Ovary (tissue), 9 donors: ENCODE results near the gene KLK7. TPM values are rescaled to one million over a fixed set of nuclear protein-coding genes. Genes with fewer than 3 reads are reported as not detected.

ENCODE experiments used
- DNase-seq, 5 donors: peaks; one replicate each; pipeline ENCODE4 v3.0.0-alpha.2; 2019 to 2020
- H3K27ac ChIP-seq, 2 donors: fragments of 200-600 bp; one replicate each; pipeline versions ENCODE4 v1.5.1 to v1.8.0; 2019 to 2022
- H3K27me3 ChIP-seq: fragments of 200-600 bp; one replicate; pipeline ENCODE4 v1.8.0; 2022
- H3K36me3 ChIP-seq: fragments of 200-600 bp; sonication (generic); one replicate; pipeline ENCODE4 v1.5.1; 2019
- H3K4me1 ChIP-seq: one replicate; pipeline ENCODE4 v1.8.1; 2013; ENCODE audit warnings: mild to moderate bottlenecking, moderate library complexity; ENCODE audit not compliant: insufficient read depth
- H3K4me3 ChIP-seq: fragments of 200-600 bp; sonication (generic); one replicate; pipeline ENCODE4 v1.5.1; 2017
- H3K9me3 ChIP-seq, 2 donors: fragments of 200-600 bp in 1 of 2; sonication (generic) in 1 of 2; one replicate each; pipeline versions ENCODE4 v1.5.1 to v1.8.1; 2013 to 2019; ENCODE audit warnings: mild to moderate bottlenecking in 1 of 2, moderate library complexity in 1 of 2
- EP300 ChIP-seq: sonication (generic); formaldehyde crosslinking; IDR thresholded peaks from one replicate; pipeline ENCODE4 v1.6.1; 2017; ENCODE audit warnings: antibody characterized with exemption
- POLR2A ChIP-seq: fragments of 450-650 bp; IDR thresholded peaks from one replicate; pipeline ENCODE4 v1.6.1; 2017; ENCODE audit warnings: antibody characterized with exemption, mild to moderate bottlenecking, moderate library complexity
- WGBS, 3 donors: extraction: QIAGEN DNeasy Blood & Tissue Kit in 1 of 3; methylation state at CpG; one replicate each; pipeline versions ENCODE4 v1.1.5 to v1.1.7; 2013 to 2017; 5-methylcytosine and 5-hydroxymethylcytosine counted together
- intact Hi-C, 4 donors: fragments of 100-400 bp; cut with DNase I; formaldehyde crosslinking; loops; one replicate each; pipeline versions ENCODE4 v1.11.0 to v1.15.1; 2022 to 2023
- polyA plus RNA-seq, 2 donors: library from polyadenylated mRNA; stranded (reverse); fragments of 200-250 nt in 1 of 2; fragments of 350-450 nt in 1 of 2; fragmentation: Illumina TruSeq in 1 of 2; extraction: RNeasy Lipid Tissue Mini Kit (QIAGEN cat#74804) in 1 of 2; gene quantifications; one replicate each; pipeline ENCODE4 v1.2.3, GENCODE V29; 2013 to 2014
- total RNA-seq, 7 donors: library from RNA; depleted of rRNA in 2 of 7; stranded (reverse); fragments of >200 nt in 2 of 7; fragmentation: NEBNext Ultra II Directional in 3 of 7; extraction: Animal tissue kit (Norgen Biotek cat#: 25700) in 3 of 7; gene quantifications; one replicate each; pipeline versions ENCODE4 v1.1.0 to v1.2.4, GENCODE V29; 2016 to 2023
- TF ChIP-seq, protein P1 (sequence below), 3 donors: fragments of 450-650 bp in 2 of 3; fragments of 200-600 bp in 1 of 3; IDR thresholded peaks; one replicate each; pipeline versions ENCODE4 v1.5.1 to v1.8.0; 2016 to 2022; ENCODE audit warnings: antibody characterized with exemption in 3 of 3, mild to moderate bottlenecking in 1 of 3
- donor health status: DM: no; HTN: no; CAD: no; lungs with moderate emphysema.
- donor health status: DM: no; HTN: no; CAD: no.
- donor health status: Bipolar disorder and iron deficiency.
- donor health status: DM: yes; HTN: yes; CAD: no.
- donor health status: DM: no; HTN: no; CAD: no.
- donor health status: DM: yes; HTN: yes; CAD: no.

Gene KLK7
- total and polyA plus RNA-seq, 9 donors = 0.05 to 59.6 (median 0.97) TPM; not detected in 4

GRCh38 chr19:50980208-50980607 lies 3.5 kb downstream of the KLK7 start:
- Histone ChIP-seq H3K4me3 (no peak overlapping the region), H3K9me3 (no peaks in the 10 kb centered on the region), H3K36me3 (no peaks in the 10 kb centered on the region), H3K27me3 (no peaks in the 10 kb centered on the region), H3K27ac (no peak overlapping the region), H3K4me1 (no peaks in the 10 kb centered on the region)
- WGBS, 3 donors = 38 to 52% (median 41%) methylated on average over 13 of the region's 13 CpGs
- no peak for TF ChIP-seq EP300
- TF ChIP-seq, protein P1, sequence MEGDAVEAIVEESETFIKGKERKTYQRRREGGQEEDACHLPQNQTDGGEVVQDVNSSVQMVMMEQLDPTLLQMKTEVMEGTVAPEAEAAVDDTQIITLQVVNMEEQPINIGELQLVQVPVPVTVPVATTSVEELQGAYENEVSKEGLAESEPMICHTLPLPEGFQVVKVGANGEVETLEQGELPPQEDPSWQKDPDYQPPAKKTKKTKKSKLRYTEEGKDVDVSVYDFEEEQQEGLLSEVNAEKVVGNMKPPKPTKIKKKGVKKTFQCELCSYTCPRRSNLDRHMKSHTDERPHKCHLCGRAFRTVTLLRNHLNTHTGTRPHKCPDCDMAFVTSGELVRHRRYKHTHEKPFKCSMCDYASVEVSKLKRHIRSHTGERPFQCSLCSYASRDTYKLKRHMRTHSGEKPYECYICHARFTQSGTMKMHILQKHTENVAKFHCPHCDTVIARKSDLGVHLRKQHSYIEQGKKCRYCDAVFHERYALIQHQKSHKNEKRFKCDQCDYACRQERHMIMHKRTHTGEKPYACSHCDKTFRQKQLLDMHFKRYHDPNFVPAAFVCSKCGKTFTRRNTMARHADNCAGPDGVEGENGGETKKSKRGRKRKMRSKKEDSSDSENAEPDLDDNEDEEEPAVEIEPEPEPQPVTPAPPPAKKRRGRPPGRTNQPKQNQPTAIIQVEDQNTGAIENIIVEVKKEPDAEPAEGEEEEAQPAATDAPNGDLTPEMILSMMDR (IDR thresholded peaks at IDR 0.05) = no peak
- TF ChIP-seq POLR2A = no peak
- intact Hi-C loops = no loop called here
- no peak for DNase-seq

DNA sequence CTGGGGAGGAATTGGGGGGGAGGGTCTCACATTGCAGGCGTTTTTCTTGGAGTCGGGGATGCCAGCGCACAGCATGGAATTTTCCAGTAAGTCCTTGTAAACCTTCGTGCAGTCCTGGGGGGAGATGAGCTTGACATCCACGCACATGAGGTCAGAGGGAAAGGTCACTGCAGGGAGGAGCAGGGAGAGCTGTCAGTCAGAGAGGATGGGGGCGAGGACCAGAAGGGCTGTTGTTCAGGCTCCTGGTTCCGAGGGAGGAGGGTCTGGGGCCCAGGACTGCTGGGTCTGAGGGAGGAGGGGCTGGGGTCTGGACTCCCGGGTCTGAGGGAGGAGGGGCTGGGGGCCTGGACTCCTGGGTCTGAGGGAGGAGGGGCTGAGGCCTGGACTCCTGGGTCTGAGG lies 4.0 kb downstream of the KLK7 start:
- H3K4me3 ChIP-seq = no peak overlapping the region
- no peaks in the 10 kb centered on the region for H3K27me3 ChIP-seq
- H3K4me1 ChIP-seq = no peaks in the 10 kb centered on the region
- 35 to 44% (median 43%) methylated on average over 7 to 8 of the region's 8 CpGs for WGBS, 3 donors
- H3K9me3 ChIP-seq = no peaks in the 10 kb centered on the region
- intact Hi-C loops = no loop called here
- H3K27ac ChIP-seq = no peak overlapping the region
- TF ChIP-seq, protein P1 (IDR thresholded peaks at IDR 0.05) = no peak
- TF ChIP-seq EP300 = no peak
- no peak for TF ChIP-seq POLR2A
- H3K36me3 ChIP-seq = no peaks in the 10 kb centered on the region
- DNase-seq = no peak

GRCh38 chr19:50978772-50979390 lies 4.8 kb downstream of the KLK7 start:
- WGBS, 3 donors = 39 to 42% (median 40%) methylated on average over 5 of the region's 5 CpGs
- Histone ChIP-seq H3K4me3 (no peak overlapping the region), H3K27me3 (no peaks in the 10 kb centered on the region), H3K4me1 (no peaks in the 10 kb centered on the region), H3K9me3 (no peaks in the 10 kb centered on the region), H3K27ac (no peak overlapping the region), H3K36me3 (no peaks in the 10 kb centered on the region)
- intact Hi-C loops = no loop called here
- TF ChIP-seq, protein P1 (IDR thresholded peaks at IDR 0.05) = no peak
- TF ChIP-seq EP300 = no peak
- DNase-seq = no peak

DNA sequence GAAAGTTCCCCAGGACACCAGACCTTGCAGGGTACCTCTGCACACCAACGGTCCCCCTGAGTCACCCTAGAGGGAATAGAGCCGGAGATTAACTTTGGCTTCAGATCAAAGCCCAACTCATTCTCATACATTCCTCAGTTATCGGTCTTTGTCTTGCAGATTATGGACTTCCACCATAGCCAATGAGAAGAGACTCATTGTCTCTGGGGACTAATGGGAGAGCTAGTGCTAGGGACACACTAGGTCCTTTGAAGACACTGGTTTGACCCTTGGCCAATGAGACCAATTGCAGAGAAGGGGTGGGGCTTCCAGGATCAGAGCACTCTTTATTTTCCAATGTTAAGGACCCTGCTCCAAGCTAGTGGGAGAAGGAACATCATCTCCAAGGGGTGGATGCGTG lies 6.1 kb downstream of the KLK7 start:
- no peaks in the 10 kb centered on the region for H3K27me3 ChIP-seq
- H3K4me3 ChIP-seq = no peak overlapping the region
- no peaks in the 10 kb centered on the region for H3K9me3 ChIP-seq
- WGBS, 3 donors = 54 to 67% (median 60%) methylated on average over 4 of the region's 4 CpGs
- no peaks in the 10 kb centered on the region for H3K4me1 ChIP-seq
- no peaks in the 10 kb centered on the region for H3K36me3 ChIP-seq
- DNase-seq = no peak
- H3K27ac ChIP-seq = no peak overlapping the region
- no peak for TF ChIP-seq EP300
- no peak for TF ChIP-seq POLR2A
- TF ChIP-seq, protein P1 (IDR thresholded peaks at IDR 0.05) = no peak
- intact Hi-C loops = no loop called here
